Dedifferentiated amniotic fluid mesenchymal stem cell (primary cell): ENCODE data around the gene TNFRSF4.
"Not testable (repeated sequence)": the region's sequence is repeated elsewhere in the genome, so short reads cannot be mapped to it uniquely, and the experiment has no call there.

Source experiments
- DNase-seq: peaks from one replicate; pipeline ENCODE4 v3.0.0-alpha.2; 2016; ENCODE audit errors: extremely low spot score

The TNFRSF4 gene

GRCh38 chr1:1182491-1183220 lies 31.3 kb downstream of the TNFRSF4 start:
- no peak for DNase-seq

- DNase-seq = no peak
These were observed 32.0 kb downstream of the TNFRSF4 start for GRCh38 chr1:1181938-1182410.

GRCh38 chr1:1181129-1181937 lies 32.6 kb downstream of the TNFRSF4 start:
- DNase-seq = no peak

GRCh38 chr1:1179983-1180861 lies 33.7 kb downstream of the TNFRSF4 start:
- DNase-seq = no peak

GRCh38 chr1:1179346-1179982 lies 34.5 kb downstream of the TNFRSF4 start:
- no peak for DNase-seq

- DNase-seq = no peak
These were observed 35.1 kb downstream of the TNFRSF4 start for GRCh38 chr1:1178794-1179331.

- DNase-seq = no peak
These were observed 36.3 kb downstream of the TNFRSF4 start for GRCh38 chr1:1177452-1178206.

GRCh38 chr1:1176931-1177330 lies 37.0 kb downstream of the TNFRSF4 start:
- no peak for DNase-seq

GRCh38 chr1:1176063-1176761 lies 37.7 kb downstream of the TNFRSF4 start:
- DNase-seq = not testable (repeated sequence)

- no peak for DNase-seq
These were observed 38.5 kb downstream of the TNFRSF4 start for GRCh38 chr1:1175221-1176062.

GRCh38 chr1:1173793-1174415 lies 40.0 kb downstream of the TNFRSF4 start, which contains the start of gene TTLL10:
TSS of gene TTLL10 (plus strand) at chr1:1173880. CDS start at chr1:1179216, 5,336 bp downstream.
- DNase-seq = no peak

GRCh38 chr1:1173061-1173792 lies 40.7 kb downstream of the TNFRSF4 start:
- DNase-seq = no peak

GRCh38 chr1:1171546-1172340 lies 42.2 kb downstream of the TNFRSF4 start:
- DNase-seq = no peak

GRCh38 chr1:1171161-1171545 lies 42.8 kb downstream of the TNFRSF4 start:
- DNase-seq = no peak

GRCh38 chr1:1170215-1171091 lies 43.5 kb downstream of the TNFRSF4 start:
- DNase-seq = no peak
